Activated T-helper 17 cell treated with anti-CD3 and anti-CD28 coated beads, Interleukin-2, amount 50 U/mL, for 72 hours (primary cell): ENCODE data around the gene CEP72. TPM values are rescaled to one million over a fixed set of nuclear protein-coding genes. Genes with fewer than 3 reads are reported as not detected.
"Not testable (repeated sequence)": the region's sequence is repeated elsewhere in the genome, so short reads cannot be mapped to it uniquely, and the experiment has no call there.

Experiments used
- ATAC-seq: fragments of 150-1000 bp; cut with Tn5 transposase; replicated peaks from 2 replicates; pipeline ENCODE4 v1.10.0; 2021; ENCODE audit warnings: mild to moderate bottlenecking, moderate library complexity
- H3K27ac Mint-ChIP-seq: one replicate; pipeline ENCODE4 v1.8.0; 2022; ENCODE audit warnings: mixed read lengths
- H3K27me3 Mint-ChIP-seq: one replicate; pipeline ENCODE4 v1.8.0; 2022; ENCODE audit warnings: mixed read lengths
- H3K36me3 Mint-ChIP-seq: one replicate; pipeline ENCODE4 v1.8.0; 2022; ENCODE audit warnings: low read depth, mild to moderate bottlenecking, mixed read lengths
- H3K4me1 Mint-ChIP-seq: one replicate; pipeline ENCODE4 v1.8.0; 2022; ENCODE audit warnings: mixed read lengths
- H3K4me3 Mint-ChIP-seq: one replicate; pipeline ENCODE4 v1.8.0; 2022; ENCODE audit warnings: mild to moderate bottlenecking, mixed read lengths
- H3K9me3 Mint-ChIP-seq: one replicate; pipeline ENCODE4 v1.8.0; 2022; ENCODE audit warnings: mixed read lengths
- total RNA-seq, 2 donors: library from RNA; stranded (reverse); gene quantifications; one replicate each; pipeline ENCODE4 v1.2.3, GENCODE V29; 2022

Gene CEP72
- total RNA-seq, 2 donors from 2014 or later: 30.0 to 30.9 TPM

- Mint-ChIP-seq H3K4me1 (no peaks in the 10 kb centered on the region), H3K9me3 (no peaks in the 10 kb centered on the region), H3K36me3 (no peaks in the 10 kb centered on the region), H3K27ac (no peak overlapping the region), H3K27me3 (no peaks in the 10 kb centered on the region), H3K4me3 (no peak overlapping the region)
- no peak for ATAC-seq
Observed at GRCh38 chr5:683551-684481, 71.7 kb downstream of the CEP72 start.

- Mint-ChIP-seq H3K36me3 (no peaks in the 10 kb centered on the region), H3K4me3 (no peak overlapping the region), H3K9me3 (no peaks in the 10 kb centered on the region), H3K27me3 (no peaks in the 10 kb centered on the region), H3K27ac (no peak overlapping the region), H3K4me1 (no peaks in the 10 kb centered on the region)
- no peak for ATAC-seq
Observed at GRCh38 chr5:684751-685216, 72.6 kb downstream of the CEP72 start.

GRCh38 chr5:685262-686171 lies 73.4 kb downstream of the CEP72 start:
- no peaks in the 10 kb centered on the region for H3K36me3 Mint-ChIP-seq
- H3K9me3 Mint-ChIP-seq: no peaks in the 10 kb centered on the region
- H3K27ac Mint-ChIP-seq: no peak overlapping the region
- no peaks in the 10 kb centered on the region for H3K27me3 Mint-ChIP-seq
- H3K4me1 Mint-ChIP-seq: no peaks in the 10 kb centered on the region
- ATAC-seq: no peak
- H3K4me3 Mint-ChIP-seq: no peak overlapping the region

GRCh38 chr5:686172-686523 lies 74.0 kb downstream of the CEP72 start:
- not testable (repeated sequence) for H3K27ac Mint-ChIP-seq, H3K9me3 Mint-ChIP-seq, H3K4me3 Mint-ChIP-seq, H3K27me3 Mint-ChIP-seq, ATAC-seq, H3K36me3 Mint-ChIP-seq, H3K4me1 Mint-ChIP-seq

GRCh38 chr5:686936-687335 lies 74.8 kb downstream of the CEP72 start:
- ATAC-seq, H3K27me3 Mint-ChIP-seq, H3K4me1 Mint-ChIP-seq, H3K4me3 Mint-ChIP-seq, H3K36me3 Mint-ChIP-seq, H3K9me3 Mint-ChIP-seq, H3K27ac Mint-ChIP-seq: not testable (repeated sequence)

GRCh38 chr5:688348-689010 lies 76.3 kb downstream of the CEP72 start:
- H3K36me3 Mint-ChIP-seq, H3K27me3 Mint-ChIP-seq, H3K27ac Mint-ChIP-seq, H3K9me3 Mint-ChIP-seq, ATAC-seq, H3K4me3 Mint-ChIP-seq, H3K4me1 Mint-ChIP-seq: not testable (repeated sequence)

- H3K4me1 Mint-ChIP-seq, ATAC-seq, H3K9me3 Mint-ChIP-seq, H3K4me3 Mint-ChIP-seq, H3K36me3 Mint-ChIP-seq, H3K27me3 Mint-ChIP-seq, H3K27ac Mint-ChIP-seq: not testable (repeated sequence)
Observed at GRCh38 chr5:690293-690692, 78.2 kb downstream of the CEP72 start.

GRCh38 chr5:691049-691448 lies 78.9 kb downstream of the CEP72 start:
- not testable (repeated sequence) for ATAC-seq, H3K27me3 Mint-ChIP-seq, H3K36me3 Mint-ChIP-seq, H3K4me1 Mint-ChIP-seq, H3K27ac Mint-ChIP-seq, H3K9me3 Mint-ChIP-seq, H3K4me3 Mint-ChIP-seq

- no peak for ATAC-seq
- H3K4me3 Mint-ChIP-seq: peak overlapping the region; percentile 38
- H3K9me3 Mint-ChIP-seq: no peaks in the 10 kb centered on the region
- no peaks in the 10 kb centered on the region for H3K36me3 Mint-ChIP-seq
- H3K4me1 Mint-ChIP-seq: no peaks in the 10 kb centered on the region
- no peak overlapping the region for H3K27ac Mint-ChIP-seq
- H3K27me3 Mint-ChIP-seq: no peaks in the 10 kb centered on the region
Observed at GRCh38 chr5:691817-692528, 79.8 kb downstream of the CEP72 start.

GRCh38 chr5:692529-693041 lies 80.4 kb downstream of the CEP72 start:
- ATAC-seq: peak; percentile 11
- H3K27me3 Mint-ChIP-seq: not testable (repeated sequence)

GRCh38 chr5:693271-694041 lies 81.3 kb downstream of the CEP72 start, which contains the start of gene TPPP:
TSS of gene TPPP (minus strand) at chr5:693352. CDS start at chr5:678060, 15,292 bp downstream.
- H3K9me3 Mint-ChIP-seq: not testable (repeated sequence)
- ATAC-seq: peak; percentile 92

More at GRCh38 chr5:692529-693041, 80.4 kb downstream of the CEP72 start:
- not testable (repeated sequence) for H3K4me1 Mint-ChIP-seq, H3K9me3 Mint-ChIP-seq, H3K27ac Mint-ChIP-seq, H3K36me3 Mint-ChIP-seq
- peak overlapping the region; percentile 38 for H3K4me3 Mint-ChIP-seq

GRCh38 chr5:694042-694431 lies 81.9 kb downstream of the CEP72 start:
- not testable (repeated sequence) for H3K4me1 Mint-ChIP-seq, H3K27me3 Mint-ChIP-seq, ATAC-seq, H3K9me3 Mint-ChIP-seq, H3K27ac Mint-ChIP-seq, H3K4me3 Mint-ChIP-seq, H3K36me3 Mint-ChIP-seq

More at GRCh38 chr5:693271-694041, 81.3 kb downstream of the CEP72 start, which contains the start of gene TPPP:
- H3K4me3 Mint-ChIP-seq: peak within 1 kb of the TSS; percentile 38
- H3K27me3 Mint-ChIP-seq, H3K27ac Mint-ChIP-seq, H3K4me1 Mint-ChIP-seq, H3K36me3 Mint-ChIP-seq: not testable (repeated sequence)

GRCh38 chr5:695475-695874 lies 83.3 kb downstream of the CEP72 start:
- ATAC-seq, H3K27ac Mint-ChIP-seq, H3K4me1 Mint-ChIP-seq, H3K27me3 Mint-ChIP-seq, H3K9me3 Mint-ChIP-seq, H3K36me3 Mint-ChIP-seq, H3K4me3 Mint-ChIP-seq: not testable (repeated sequence)
